ENCODE measurements around the gene MLN. TPM values are rescaled to one million over a fixed set of nuclear protein-coding genes. Genes with fewer than 3 reads are reported as not detected.

MLN gene
- total RNA-seq, 2 experiments from 2014 or later, result not detected

DNA sequence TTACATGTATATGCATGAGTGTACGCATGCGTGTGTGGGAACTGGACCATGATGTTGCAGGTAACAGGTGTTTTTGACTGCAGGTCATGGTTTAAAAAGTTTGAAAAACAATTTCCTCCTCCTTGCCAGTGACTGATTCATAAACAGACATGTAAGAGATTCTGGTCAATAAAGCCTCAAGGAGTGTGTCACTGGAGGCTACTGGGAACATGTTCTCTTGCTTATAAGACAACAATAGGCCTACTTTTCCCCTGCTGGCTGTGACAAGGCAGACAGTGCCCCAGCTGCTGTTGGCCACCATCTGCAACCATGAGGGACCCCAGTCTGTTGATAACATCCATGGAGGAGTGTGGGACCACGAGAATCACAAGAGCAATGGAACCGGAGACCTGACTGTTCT is 27.6 kb downstream of the MLN start:
- Mint-ChIP-seq H3K36me3 (peaks cover 16% of the 10 kb centered on the region), H3K4me1 (peaks cover 4% of the 10 kb centered on the region), H3K9me3 (no peaks in the 10 kb centered on the region), H3K4me3 (no peak overlapping the region), H3K27ac (no peak overlapping the region), H3K27me3 (no peaks in the 10 kb centered on the region)
- POLR2A ChIA-PET, result interaction anchor here (1.2 kb wide), 1 partner anchor 12 kb away, joined by 3 read pairs; no protein-coding TSS in a partner anchor
- ATAC-seq (ENCODE audit: low read depth) (no peak), DNase-seq (no peak)

DNA sequence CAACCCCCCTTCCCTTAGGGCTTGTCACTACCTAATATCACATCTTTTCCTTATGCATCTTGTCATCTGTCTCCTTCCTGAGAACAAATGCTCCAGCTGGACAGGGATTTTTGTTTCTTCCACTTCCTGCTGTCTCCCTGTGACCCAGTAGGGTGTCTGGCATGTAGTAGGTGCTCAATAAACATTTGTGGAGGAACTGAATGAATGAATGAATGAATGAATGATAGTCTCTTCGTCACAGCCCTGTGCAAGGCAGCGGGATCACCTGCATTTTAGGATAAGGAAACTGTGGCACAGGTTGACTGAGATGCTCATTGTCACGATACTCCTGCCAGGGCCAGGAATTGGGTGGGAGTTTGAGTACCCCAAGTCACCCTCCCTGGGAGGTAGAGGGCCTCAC is 29.0 kb downstream of the MLN start:
- H3K4me1 Mint-ChIP-seq, result peaks cover 4% of the 10 kb centered on the region
- no peaks in the 10 kb centered on the region for H3K9me3 Mint-ChIP-seq
- H3K27me3 Mint-ChIP-seq, result no peaks in the 10 kb centered on the region
- ATAC-seq (ENCODE audit: low read depth), result no peak
- POLR2A ChIA-PET, result no interaction called here
- DNase-seq, result no peak
- H3K36me3 Mint-ChIP-seq, result peaks cover 14% of the 10 kb centered on the region
- no peak overlapping the region for H3K27ac Mint-ChIP-seq
- no peak overlapping the region for H3K4me3 Mint-ChIP-seq

DNA sequence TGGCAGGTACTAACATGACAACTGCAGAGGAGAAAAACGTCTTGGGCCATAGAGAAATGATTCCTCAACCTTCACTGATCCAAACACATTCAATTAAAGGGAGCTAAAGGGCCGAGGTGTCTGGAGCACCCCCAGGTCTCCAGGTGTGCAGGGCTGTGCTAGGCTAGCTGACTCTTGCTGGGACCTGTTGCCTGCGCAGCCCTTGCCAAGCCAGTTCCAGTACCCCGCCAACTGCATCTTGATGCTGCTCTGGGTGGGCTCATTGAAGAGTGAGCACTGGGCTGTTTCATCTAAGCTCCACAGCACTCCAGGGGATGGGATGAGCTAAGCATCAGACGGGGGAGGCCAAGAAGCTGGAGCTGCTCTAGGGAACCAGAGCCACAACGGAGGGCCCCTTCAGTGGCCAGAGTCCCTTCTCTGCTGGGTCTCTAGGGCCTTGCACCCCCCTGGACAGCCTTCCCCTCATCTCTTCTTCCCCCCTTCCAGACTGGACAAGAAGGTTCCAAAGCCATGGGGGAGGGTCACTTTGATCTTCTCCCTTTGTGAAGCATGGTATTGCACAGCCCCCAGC is 30.8 kb downstream of the MLN start:
- ATAC-seq (ENCODE audit: low read depth) (no peak), DNase-seq (no peak)
- POLR2A ChIA-PET, result interaction anchor here (1.3 kb wide), 1 partner anchor 255 kb away, joined by 4 read pairs; no protein-coding TSS in a partner anchor
- Mint-ChIP-seq H3K9me3 (no peaks in the 10 kb centered on the region), H3K27ac (no peak overlapping the region), H3K36me3 (peaks cover 11% of the 10 kb centered on the region), H3K4me3 (no peak overlapping the region), H3K27me3 (no peaks in the 10 kb centered on the region), H3K4me1 (peaks cover 4% of the 10 kb centered on the region)

DNA sequence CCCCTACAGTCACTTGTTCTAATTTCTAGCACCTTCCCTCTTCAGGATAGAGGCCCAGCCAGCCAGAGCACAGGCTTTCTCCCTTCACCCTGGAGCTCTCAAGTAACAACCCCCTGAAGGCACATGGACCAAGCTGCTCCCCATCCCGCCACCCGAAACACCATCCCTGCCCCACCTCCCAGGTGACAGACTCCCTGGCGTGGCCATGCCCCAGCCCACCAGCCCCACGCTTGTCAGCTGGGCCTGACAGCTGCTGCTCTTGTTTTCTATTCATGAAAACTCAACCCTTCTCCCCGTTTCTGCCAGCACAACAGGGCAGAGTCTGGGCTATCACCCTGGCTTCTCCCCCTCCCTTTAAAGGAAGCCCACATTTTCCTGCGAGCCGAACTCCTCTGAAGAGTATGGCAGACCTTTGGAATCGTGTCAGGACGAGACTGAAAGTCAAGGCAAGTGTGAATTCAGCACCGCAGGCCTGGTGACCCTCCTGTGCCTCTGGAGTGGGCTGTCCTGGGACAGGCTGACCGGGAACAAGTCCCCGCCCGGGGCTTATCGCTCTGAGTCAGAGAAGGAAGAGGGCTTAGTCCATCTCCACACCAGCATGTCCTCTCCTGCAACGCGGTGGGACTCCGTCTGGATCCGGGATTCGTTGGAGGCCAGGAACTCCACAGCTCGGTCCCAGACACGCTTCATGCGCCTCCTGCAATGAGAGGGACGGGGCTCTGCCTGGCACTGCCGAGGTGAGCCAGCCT is 31.5 kb downstream of the MLN start:
- DNase-seq, result no peak

DNA sequence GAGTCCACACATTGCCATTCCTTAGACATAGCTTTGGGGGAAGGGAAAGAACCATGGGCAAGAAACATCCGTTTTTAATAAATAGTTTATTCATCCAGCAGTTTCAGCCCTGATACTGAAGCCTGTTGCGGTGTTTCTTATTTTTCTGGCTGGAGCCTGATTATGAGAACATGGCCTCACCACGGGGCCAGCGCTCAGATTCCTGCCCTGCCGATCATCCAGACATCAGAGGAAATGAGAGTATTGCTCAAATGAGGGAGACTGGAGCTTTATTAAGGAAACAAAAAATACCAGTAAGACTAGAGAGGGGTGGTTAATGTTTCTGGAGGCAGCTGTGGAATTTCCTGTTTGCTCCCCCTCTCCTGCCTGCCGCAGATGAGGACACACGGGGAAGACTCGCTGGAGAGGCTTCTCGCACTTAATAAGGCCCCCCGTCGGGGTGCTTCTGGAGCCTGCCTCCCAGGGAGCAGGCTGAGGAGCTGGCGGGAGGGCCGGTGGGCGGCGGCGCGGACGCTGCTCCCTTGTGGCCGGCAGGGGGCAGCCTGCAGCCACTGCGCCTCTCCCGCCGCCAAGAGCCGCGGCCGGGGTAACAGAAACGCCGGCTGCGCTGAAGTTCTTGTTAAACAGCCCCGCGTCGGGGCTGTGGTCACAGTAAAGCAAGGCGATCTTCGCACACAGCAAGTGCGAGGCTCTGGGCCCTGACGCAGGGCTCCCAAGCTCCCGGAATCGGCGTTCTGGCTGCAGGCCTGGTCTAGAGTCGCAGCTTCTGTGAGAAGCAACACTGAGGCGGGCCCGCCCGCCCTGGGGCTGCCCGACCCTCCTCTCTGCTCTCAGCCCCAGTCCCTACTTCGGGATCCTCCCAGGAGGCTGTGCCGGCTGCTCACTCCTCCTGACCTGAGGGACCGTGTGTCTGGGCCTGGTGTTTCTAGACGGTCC is 32.4 kb downstream of the MLN start:
- H3K9me3 Mint-ChIP-seq, result no peaks in the 10 kb centered on the region
- no peak overlapping the region for H3K4me3 Mint-ChIP-seq
- peak; percentile 81 for DNase-seq
- H3K36me3 Mint-ChIP-seq, result peaks cover 6% of the 10 kb centered on the region
- peak; percentile 59 for ATAC-seq (ENCODE audit: low read depth)
- POLR2A ChIA-PET, result interaction anchor here (0.9 to 1.6 kb wide), 5 partner anchors 10 to 254 kb away, joined by 3 to 8 read pairs (median 4); partner anchors contain the start of genes LEMD2 and UQCC2
- peaks cover 4% of the 10 kb centered on the region for H3K4me1 Mint-ChIP-seq
- H3K27me3 Mint-ChIP-seq, result no peaks in the 10 kb centered on the region
- no peak overlapping the region for H3K27ac Mint-ChIP-seq

More for the DNA sequence above, 31.5 kb downstream of the MLN start:
- no peaks in the 10 kb centered on the region for H3K27me3 Mint-ChIP-seq
- POLR2A ChIA-PET, result interaction anchor here (1.0 to 1.4 kb wide), 4 partner anchors 9 to 255 kb away, joined by 3 to 8 read pairs (median 4); partner anchors contain the start of gene LEMD2
- H3K36me3 Mint-ChIP-seq, result peaks cover 9% of the 10 kb centered on the region
- ATAC-seq (ENCODE audit: low read depth), result no peak
- H3K27ac Mint-ChIP-seq, result no peak overlapping the region
- no peak overlapping the region for H3K4me3 Mint-ChIP-seq
- no peaks in the 10 kb centered on the region for H3K9me3 Mint-ChIP-seq
- peaks cover 4% of the 10 kb centered on the region for H3K4me1 Mint-ChIP-seq

DNA sequence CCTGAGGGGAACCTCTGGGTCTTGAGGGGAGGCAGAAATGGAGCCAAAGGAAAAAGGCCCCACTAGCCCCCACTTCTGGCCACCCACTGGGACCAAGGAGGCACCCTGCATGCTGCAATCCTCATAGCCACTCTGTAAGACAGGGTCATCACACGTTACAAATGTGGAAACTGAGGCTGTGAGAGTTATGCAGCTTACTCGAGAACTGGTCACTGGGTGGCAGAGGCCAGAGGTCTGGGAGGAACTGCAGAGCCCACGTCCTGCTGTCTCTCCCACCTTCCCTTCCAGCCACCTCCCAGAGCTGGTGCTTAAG is 33.0 kb downstream of the MLN start:
- no peak overlapping the region for H3K27ac Mint-ChIP-seq
- no peaks in the 10 kb centered on the region for H3K27me3 Mint-ChIP-seq
- H3K4me1 Mint-ChIP-seq, result peaks cover 4% of the 10 kb centered on the region
- ATAC-seq (ENCODE audit: low read depth) (no peak), DNase-seq (no peak)
- H3K4me3 Mint-ChIP-seq, result no peak overlapping the region
- H3K9me3 Mint-ChIP-seq, result no peaks in the 10 kb centered on the region
- POLR2A ChIA-PET, result interaction anchor here (0.9 to 1.6 kb wide), 4 partner anchors 18 to 254 kb away, joined by 3 to 8 read pairs (median 4); partner anchors contain the start of genes LEMD2 and UQCC2
- H3K36me3 Mint-ChIP-seq, result peaks cover 3% of the 10 kb centered on the region

DNA sequence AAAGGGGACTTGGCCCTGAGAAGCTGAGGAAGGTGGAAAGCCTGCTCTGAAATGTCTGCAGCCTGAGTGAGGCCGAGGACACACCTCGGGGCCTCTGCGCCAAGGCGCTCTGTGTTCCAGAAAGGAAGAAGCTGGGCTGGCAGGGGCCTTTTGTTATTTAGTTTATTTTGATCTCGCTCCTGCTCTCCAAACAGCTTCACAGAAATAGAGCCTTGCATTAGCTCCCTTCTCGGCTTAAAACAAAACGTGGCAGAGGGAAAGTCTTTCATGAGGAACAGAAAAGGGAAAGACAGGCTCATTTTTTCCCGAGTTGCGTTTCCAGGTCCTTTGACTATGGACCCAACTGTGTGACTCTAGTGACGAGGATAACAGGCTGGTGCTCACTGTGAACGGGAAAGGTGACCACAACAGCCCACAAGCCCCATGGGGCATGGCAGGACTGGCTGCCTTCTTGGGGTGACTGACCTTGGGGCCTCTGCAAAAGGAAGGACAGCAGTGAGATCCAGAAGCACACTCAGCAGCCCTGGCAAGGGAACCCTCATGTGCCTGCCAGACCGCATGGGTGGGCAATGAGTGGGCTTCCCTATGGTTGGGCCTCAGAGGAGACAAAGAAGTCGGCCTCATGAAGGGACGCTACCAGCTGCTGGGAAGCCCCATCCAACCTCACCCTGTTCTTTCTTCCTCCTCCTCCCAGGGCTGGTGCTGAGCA is 33.5 kb downstream of the MLN start:
- peaks cover 2% of the 10 kb centered on the region for H3K27me3 Mint-ChIP-seq
- no peak for ATAC-seq (ENCODE audit: low read depth)
- POLR2A ChIA-PET, result interaction anchor here (1.4 to 1.6 kb wide), 2 partner anchors 60 to 200 kb away, joined by 3 to 6 read pairs; partner anchors contain the start of gene UQCC2
- H3K4me3 Mint-ChIP-seq, result no peak overlapping the region
- no peak for DNase-seq
- H3K9me3 Mint-ChIP-seq, result no peaks in the 10 kb centered on the region
- peaks cover 3% of the 10 kb centered on the region for H3K36me3 Mint-ChIP-seq
- peaks cover 4% of the 10 kb centered on the region for H3K4me1 Mint-ChIP-seq
- no peak overlapping the region for H3K27ac Mint-ChIP-seq

DNA sequence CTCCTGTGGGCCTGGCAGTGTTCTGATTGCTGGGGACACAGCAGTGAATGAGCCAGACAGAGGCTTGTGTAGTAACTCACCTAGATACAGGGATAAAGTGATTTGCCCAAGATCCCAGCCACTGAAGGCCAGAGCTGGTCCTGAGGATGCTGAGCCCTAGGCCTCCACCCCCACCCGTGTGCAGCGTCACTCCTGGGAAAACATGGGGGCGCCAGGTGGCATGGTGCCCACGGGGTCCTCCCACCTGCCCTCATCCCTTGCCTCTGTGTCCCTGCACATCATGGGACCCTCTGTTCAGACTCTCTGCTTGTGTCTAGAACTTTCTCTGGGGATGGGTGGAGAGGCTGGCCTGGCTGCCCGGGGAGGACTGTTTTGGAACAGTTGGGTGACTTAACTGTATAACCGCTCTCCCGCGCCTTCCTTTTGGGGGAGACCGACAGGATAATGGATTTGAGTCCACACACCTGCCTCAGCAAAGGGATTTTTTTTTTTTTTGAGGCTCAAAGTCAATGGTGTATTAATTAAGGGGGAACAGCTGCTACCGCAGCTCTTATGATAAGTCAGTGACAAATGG is 34.5 kb downstream of the MLN start:
- Mint-ChIP-seq H3K4me1 (peaks cover 4% of the 10 kb centered on the region), H3K9me3 (no peaks in the 10 kb centered on the region), H3K27me3 (peaks cover 2% of the 10 kb centered on the region), H3K4me3 (no peak overlapping the region), H3K27ac (no peak overlapping the region), H3K36me3 (no peaks in the 10 kb centered on the region)
- ATAC-seq (ENCODE audit: low read depth) (no peak), DNase-seq (no peak)
- POLR2A ChIA-PET, result no interaction called here

DNA sequence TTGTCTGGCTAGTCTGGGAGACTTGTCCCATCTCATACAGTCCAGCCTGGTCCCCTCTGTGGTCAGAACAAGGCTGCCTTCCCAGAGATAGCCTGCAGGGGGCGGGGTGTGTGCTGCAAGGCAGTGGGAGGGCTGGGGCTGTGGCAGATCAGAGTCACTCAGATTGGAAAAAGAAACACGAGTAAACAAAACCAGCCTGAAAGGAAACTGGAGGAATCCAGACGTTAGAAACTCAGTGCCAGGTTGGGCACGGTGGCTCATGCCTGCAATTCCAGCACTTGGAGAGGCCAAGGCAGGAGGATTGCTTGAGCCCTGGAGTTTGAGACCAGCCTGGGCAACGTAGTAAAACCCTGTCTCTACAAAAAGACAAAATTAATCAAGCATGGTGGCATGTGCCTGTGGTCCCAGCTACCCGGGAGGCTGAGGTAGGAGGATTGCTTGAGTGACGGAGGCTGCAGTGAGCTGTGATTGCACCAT is 35.1 kb downstream of the MLN start:
- ATAC-seq (ENCODE audit: low read depth) (peak; percentile 76), DNase-seq (peak; percentile 80)
- H3K27ac Mint-ChIP-seq, result no peak overlapping the region
- no peaks in the 10 kb centered on the region for H3K9me3 Mint-ChIP-seq
- no peak overlapping the region for H3K4me3 Mint-ChIP-seq
- peaks cover 4% of the 10 kb centered on the region for H3K4me1 Mint-ChIP-seq
- peaks cover 4% of the 10 kb centered on the region for H3K27me3 Mint-ChIP-seq
- H3K36me3 Mint-ChIP-seq, result no peaks in the 10 kb centered on the region
- POLR2A ChIA-PET, result interaction anchor here (1.5 kb wide), 1 partner anchor 136 kb away, joined by 3 read pairs; no protein-coding TSS in a partner anchor

DNA sequence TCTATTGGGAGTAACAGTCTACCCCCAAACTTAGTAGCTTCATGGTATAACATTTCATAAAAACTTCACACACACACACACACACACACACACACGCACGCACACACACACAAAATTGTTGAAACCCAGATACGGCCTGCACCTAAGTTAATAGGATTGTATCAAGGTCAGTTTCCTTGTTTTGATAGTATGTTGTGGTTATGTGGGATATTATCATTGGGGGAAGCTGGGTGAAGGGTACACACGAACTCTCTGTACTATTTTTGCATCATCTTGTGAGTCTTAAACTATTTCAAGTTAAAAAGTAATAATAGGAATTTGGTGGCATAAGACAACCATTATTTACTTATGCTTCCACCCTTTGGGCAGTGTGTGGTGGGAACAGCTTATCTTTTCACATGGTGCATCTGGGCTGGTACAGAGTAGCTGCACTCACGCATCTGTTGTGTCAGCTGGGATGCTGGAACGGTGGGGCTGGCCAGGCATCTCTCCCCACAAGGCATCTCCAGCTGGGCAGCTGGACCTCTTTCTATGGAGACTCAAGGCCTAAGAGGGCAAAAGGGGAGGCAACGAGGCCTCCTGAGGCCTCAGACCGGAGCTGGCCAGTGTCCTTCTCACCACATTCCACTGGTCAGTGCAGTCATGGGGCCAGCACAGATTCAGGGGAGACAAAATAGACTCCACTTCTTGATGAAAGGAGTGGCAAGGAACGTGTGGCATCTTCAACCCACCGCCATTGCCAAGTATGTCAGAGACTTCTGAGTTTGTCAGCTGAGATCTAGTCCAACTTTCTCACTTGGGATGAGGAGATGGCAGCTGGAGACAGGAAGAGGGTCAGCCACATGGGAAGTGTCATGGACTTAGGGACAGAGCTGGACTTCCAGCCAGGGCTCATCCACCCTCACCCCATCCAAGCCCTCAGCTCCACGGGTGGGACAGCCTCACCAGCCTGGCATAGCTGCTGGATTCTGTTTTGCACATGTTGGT is 36.6 kb downstream of the MLN start:
- POLR2A ChIA-PET, result interaction anchor here (1.5 kb wide), 1 partner anchor 138 kb away, joined by 3 read pairs; no protein-coding TSS in a partner anchor
- ATAC-seq (ENCODE audit: low read depth), result no peak

DNA sequence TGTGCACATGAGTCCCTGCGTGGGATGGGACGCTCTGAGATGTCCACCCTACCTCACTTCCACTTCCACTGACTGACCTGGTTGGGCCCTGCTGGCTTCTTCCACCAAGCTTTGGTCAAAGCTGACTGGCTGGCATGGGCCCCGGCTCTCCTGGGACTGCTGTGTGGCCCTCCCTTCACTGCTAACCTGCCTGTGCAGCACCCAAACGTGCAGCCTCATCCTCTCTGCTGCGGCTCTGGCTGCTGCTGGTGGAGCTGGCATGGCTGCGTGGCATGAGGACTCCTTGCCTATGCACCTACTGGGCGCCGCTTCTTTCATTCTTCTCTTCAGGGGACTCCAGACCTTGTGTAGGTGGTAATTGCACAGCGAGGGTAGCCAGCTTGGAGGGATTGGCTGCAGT is 38.4 kb downstream of the MLN start:
- no peaks in the 10 kb centered on the region for H3K36me3 Mint-ChIP-seq
- H3K4me3 Mint-ChIP-seq, result no peak overlapping the region
- DNase-seq, result no peak
- H3K27me3 Mint-ChIP-seq, result peaks cover 4% of the 10 kb centered on the region
- no peaks in the 10 kb centered on the region for H3K4me1 Mint-ChIP-seq
- H3K9me3 Mint-ChIP-seq, result no peaks in the 10 kb centered on the region
- no peak for ATAC-seq (ENCODE audit: low read depth)
- POLR2A ChIA-PET, result no interaction called here
- H3K27ac Mint-ChIP-seq, result no peak overlapping the region

More for the DNA sequence above, 36.6 kb downstream of the MLN start:
- no peak overlapping the region for H3K4me3 Mint-ChIP-seq
- H3K36me3 Mint-ChIP-seq, result no peaks in the 10 kb centered on the region
- H3K4me1 Mint-ChIP-seq, result peaks cover 3% of the 10 kb centered on the region
- H3K9me3 Mint-ChIP-seq, result no peaks in the 10 kb centered on the region
- H3K27me3 Mint-ChIP-seq, result peaks cover 4% of the 10 kb centered on the region
- DNase-seq, result no peak
- H3K27ac Mint-ChIP-seq, result no peak overlapping the region
